Jurkat, Clone E6-1 (cell line): Measurements from ENCODE around the gene ACO1. TPM values are rescaled to one million over a fixed set of nuclear protein-coding genes. Genes with fewer than 3 reads are reported as not detected.
"Not testable (repeated sequence)": the region's sequence is repeated elsewhere in the genome, so short reads cannot be mapped to it uniquely, and the experiment has no call there.

Source experiments
- DNase-seq: peaks from one replicate; pipeline ENCODE4 v3.0.0-alpha.2; 2011; ENCODE audit warnings: low read depth, low spot score
- H3K4me3 ChIP-seq: 2 replicates; pipeline ENCODE4 v1.5.1; 2011; ENCODE audit warnings: mild to moderate bottlenecking, low read length, control low read depth, moderate library complexity
- polyA plus RNA-seq: library from polyadenylated mRNA; unstranded; fragments of >200 nt; gene quantifications from one replicate; pipeline ENCODE4 v1.2.1, GENCODE V29; 2012; ENCODE audit warnings: missing spikeins; ENCODE audit not compliant: insufficient read length, insufficient read depth

ACO1 gene
- 28.2 TPM for polyA plus RNA-seq

GRCh38 chr9:32384364-32385151 is at the start of gene ACO1:
Gene ACO1, plus strand, starts transcription at chr9:32384643. Its CDS starts 20,864 bp downstream, at chr9:32405507.
- DNase-seq = peak; percentile 54
- H3K4me3 ChIP-seq = peak within 1 kb of the TSS; percentile 83

DNA sequence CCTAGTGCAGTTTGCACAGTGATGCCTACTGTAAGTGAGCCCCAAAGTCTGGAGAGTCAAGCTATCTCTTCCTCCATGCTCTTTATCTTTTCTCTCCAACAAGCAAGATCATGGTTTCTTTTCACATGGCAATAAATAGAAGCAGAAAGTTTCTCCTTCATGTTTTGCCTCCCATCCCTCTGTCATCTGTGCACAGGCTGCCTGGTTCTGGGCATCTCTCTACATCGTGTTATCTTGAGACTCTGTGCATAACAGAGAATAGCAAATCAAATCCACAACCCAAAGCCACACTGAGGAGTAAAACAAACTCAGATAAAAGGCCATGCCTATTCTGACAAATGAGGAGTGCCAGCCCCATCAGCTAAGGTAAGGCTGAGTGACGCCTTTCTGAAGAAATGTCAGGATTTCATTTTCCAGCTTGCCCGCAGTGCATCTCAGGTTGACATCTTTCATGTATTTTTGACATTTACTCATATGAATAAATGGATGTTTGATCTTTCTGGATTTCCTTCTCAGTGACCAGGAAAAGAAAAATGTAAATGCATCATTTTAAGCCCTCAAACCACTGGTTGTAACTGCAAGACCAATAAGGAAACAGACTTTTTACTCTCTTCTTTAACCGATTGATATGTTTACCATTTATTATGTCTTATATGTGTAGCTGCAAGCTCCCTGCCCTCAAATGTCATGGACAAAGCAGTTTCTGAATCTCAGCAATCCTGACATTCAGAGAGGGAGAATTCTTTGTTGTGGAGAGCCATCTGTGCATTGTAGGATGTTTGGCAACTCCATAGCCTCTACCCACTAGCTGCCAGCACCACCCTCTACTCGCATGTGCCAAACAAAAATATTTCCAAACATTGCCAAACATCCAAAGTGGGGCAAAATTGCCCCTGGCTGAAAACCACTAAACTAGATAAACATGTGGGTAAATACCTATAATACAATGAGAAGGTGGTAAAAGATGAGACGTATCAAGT is 49.2 kb upstream of the ACO1 start:
- no peak overlapping the region for H3K4me3 ChIP-seq
- no peak for DNase-seq

GRCh38 chr9:32339424-32339823 is 45.0 kb upstream of the ACO1 start:
- no peak for DNase-seq
- no peak overlapping the region for H3K4me3 ChIP-seq

GRCh38 chr9:32340361-32340760 is 44.1 kb upstream of the ACO1 start:
- no peak overlapping the region for H3K4me3 ChIP-seq
- no peak for DNase-seq

GRCh38 chr9:32344551-32345182 is 39.8 kb upstream of the ACO1 start:
- DNase-seq = peak; percentile 23
- H3K4me3 ChIP-seq = peak overlapping the region; percentile 18

DNA sequence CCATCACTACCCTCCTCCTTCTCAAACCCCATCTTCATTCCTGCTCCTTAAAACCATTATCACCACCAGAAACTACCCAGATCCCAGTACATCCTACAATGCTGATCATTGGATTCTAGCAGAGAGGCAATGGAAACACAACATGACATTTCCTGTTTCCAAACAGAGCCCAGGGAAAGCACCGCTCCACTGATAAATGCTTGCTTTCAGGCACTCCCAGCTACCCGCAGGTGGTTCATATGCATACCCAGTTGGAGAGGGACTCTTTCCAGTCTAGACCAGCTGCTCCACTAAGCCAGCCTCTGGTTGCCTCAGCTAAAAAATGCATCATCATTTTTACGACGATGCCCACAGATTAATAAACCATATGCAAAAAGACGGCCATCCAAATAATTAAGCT is 39.2 kb upstream of the ACO1 start:
- DNase-seq = no peak
- no peak overlapping the region for H3K4me3 ChIP-seq

GRCh38 chr9:32347571-32347970 is 36.9 kb upstream of the ACO1 start:
- no peak overlapping the region for H3K4me3 ChIP-seq
- no peak for DNase-seq

- no peak for DNase-seq
- H3K4me3 ChIP-seq = no peak overlapping the region
Observed at GRCh38 chr9:32348106-32348695, 36.2 kb upstream of the ACO1 start.

DNA sequence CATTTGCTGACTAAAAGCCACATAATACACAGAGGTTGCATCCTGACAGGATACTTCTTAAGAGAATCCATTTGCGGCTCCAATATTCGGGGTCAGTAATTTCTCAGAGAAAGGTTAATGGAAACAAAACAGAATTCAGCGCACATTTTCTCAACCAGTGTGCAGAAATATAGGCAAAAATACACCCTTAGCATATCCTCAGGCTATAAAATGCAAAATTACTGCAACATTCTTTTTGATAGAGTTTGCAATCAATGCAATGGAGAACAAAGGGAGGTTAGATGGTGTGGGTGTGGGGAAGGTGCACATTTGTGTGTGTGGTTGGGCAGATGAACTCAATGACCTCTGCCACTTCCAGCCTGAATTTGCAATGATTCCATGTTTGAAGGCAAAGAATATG is 35.4 kb upstream of the ACO1 start:
- DNase-seq = no peak
- H3K4me3 ChIP-seq = no peak overlapping the region

DNA sequence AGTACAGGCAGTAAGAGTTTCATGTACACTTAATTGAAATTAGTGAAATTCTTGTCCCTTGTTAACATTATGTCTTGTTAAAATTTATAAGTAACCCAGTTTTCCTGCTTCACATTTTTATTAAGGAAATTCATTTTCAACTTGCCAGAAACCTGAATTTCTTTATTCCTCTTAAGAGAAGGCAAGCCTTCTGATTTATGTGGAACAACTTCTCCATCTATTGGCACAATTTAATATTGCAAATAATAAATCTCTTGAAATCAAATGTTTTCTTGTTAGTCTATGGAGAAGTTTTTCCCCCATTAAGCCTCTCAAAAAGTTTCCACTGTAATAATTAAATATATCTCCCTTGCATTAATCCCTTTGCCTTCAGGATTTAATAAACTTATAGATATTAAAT is 33.8 kb upstream of the ACO1 start:
- peak; percentile 34 for DNase-seq
- H3K4me3 ChIP-seq = no peak overlapping the region

- peak; percentile 4 for DNase-seq
- H3K4me3 ChIP-seq = no peak overlapping the region; the same call in 1 of the 2 replicates
Observed at GRCh38 chr9:32351845-32352244, 32.6 kb upstream of the ACO1 start.

DNA sequence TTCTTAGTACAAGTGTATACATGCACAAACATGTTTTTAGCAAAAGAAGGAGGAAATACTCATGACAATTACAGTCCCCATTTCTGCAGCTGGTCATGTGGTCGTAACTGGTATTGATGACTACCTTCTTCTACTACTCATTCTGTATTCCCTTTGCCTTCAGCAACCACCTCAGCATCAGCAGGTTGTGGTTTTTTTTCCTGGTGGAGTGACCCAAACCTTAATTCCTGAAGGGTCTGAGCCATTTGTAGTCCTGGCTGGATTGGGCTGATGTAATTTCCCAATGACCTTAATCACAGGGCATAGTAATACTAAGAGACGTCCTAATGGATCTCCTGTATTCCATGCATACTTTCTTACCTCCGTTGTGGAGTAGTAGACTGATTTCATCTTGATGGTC is 31.0 kb upstream of the ACO1 start:
- not testable (repeated sequence) for DNase-seq, H3K4me3 ChIP-seq

DNA sequence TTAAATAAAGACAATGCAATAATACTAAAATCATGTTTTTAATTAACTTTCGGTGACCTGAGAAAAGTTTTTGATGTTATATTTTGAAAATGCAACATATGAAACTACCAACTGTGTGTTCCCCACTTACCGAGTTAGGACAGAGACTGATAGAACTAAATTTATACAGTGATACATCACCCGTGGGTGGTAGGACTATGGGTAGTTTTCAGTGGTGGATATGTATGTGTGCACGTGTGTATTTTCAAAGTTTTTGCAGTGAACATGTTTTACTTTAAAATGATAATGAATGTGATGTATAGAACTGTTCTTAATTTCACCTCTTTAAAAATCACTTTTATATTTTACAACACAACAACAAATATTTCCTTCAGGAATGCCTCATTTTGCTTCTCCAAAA is 25.0 kb upstream of the ACO1 start:
- no peak overlapping the region for H3K4me3 ChIP-seq
- DNase-seq = no peak

GRCh38 chr9:32360983-32361673 is 23.3 kb upstream of the ACO1 start:
- H3K4me3 ChIP-seq = no peak overlapping the region
- DNase-seq = no peak

DNA sequence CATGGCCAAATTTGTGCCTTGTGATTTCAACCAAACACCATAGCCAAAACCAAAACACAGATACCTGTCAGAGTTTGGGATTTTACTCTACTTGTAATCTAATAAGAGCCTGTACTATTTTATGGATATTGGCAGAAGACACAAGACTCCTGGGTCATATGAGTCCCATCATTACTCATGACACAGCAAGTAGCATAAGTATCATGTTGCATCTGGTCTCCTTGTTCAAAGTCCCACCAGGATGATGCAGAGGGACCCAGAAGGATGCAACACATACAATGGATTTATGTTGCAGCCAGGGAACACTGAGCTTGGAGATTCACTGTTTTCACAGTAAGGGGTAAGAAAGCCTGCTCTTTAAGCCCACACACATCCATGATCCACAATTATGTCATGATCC is 13.2 kb upstream of the ACO1 start:
- H3K4me3 ChIP-seq = no peak overlapping the region
- DNase-seq = no peak

DNA sequence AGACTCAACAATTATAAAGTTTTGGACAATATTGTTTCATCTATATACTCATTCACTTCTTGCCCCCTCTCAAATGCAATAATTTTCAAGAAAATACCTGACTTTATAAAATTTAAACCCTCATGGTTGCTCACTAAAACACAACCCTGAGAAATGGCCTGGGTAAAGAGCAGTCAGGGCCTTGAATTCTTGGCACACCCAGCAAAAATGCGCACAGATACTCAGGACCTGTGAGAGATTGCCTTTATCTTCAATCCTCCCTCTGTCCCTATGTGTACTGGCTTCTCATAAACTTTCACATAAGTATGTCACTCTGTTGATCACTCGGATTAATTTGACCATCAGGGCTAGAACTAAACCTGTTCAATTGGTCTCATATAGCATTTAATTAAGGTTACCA is 12.8 kb upstream of the ACO1 start:
- DNase-seq = no peak

GRCh38 chr9:32376285-32376684 is 8.2 kb upstream of the ACO1 start:
- no peak overlapping the region for H3K4me3 ChIP-seq

More for the DNA sequence above, 12.8 kb upstream of the ACO1 start:
- H3K4me3 ChIP-seq = no peak overlapping the region

GRCh38 chr9:32378496-32378895 is 5.9 kb upstream of the ACO1 start:
- H3K4me3 ChIP-seq = no peak overlapping the region
- peak; percentile 81 for DNase-seq

More at GRCh38 chr9:32376285-32376684, 8.2 kb upstream of the ACO1 start:
- no peak for DNase-seq
